ENCODE measurements around the gene CDH4. TPM values are rescaled to one million over a fixed set of nuclear protein-coding genes. Genes with fewer than 3 reads are reported as not detected.

Gene CDH4
- total RNA-seq, 1 donor from 2014 or later, result not detected

GRCh38 chr20:61442075-61442670 lies 190.1 kb downstream of the CDH4 start:
- ChIA-PET POLR2A (no interaction called here), CTCF (no interaction called here)
- no peaks in the 10 kb centered on the region for H3K36me3 Mint-ChIP-seq (ENCODE audit: low read depth)
- no peak overlapping the region for H3K4me3 Mint-ChIP-seq
- no peaks in the 10 kb centered on the region for H3K4me1 Mint-ChIP-seq
- no peaks in the 10 kb centered on the region for H3K9me3 Mint-ChIP-seq
- no peaks in the 10 kb centered on the region for H3K27me3 Mint-ChIP-seq
- ATAC-seq (ENCODE audit: low read depth) (no peak), DNase-seq (no peak)
- H3K27ac Mint-ChIP-seq, result no peak overlapping the region
- TF ChIP-seq CTCF (IDR thresholded peaks at IDR 0.05), result no peak
- intact Hi-C loops (cut with micrococcal nuclease), result no loop called here

GRCh38 chr20:61442718-61443117 lies 190.7 kb downstream of the CDH4 start:
- H3K4me1 Mint-ChIP-seq, result no peaks in the 10 kb centered on the region

GRCh38 chr20:61443443-61444126 lies 191.5 kb downstream of the CDH4 start:
- ATAC-seq (ENCODE audit: low read depth) (no peak), DNase-seq (no peak)
- no peaks in the 10 kb centered on the region for H3K27me3 Mint-ChIP-seq
- H3K36me3 Mint-ChIP-seq (ENCODE audit: low read depth), result no peaks in the 10 kb centered on the region
- ChIA-PET CTCF (no interaction called here), POLR2A (interaction anchor here (0.6 kb wide), 1 partner anchor 368 kb away, joined by 3 read pairs; no protein-coding TSS in a partner anchor)
- intact Hi-C loops (cut with micrococcal nuclease), result no loop called here
- no peak overlapping the region for H3K4me3 Mint-ChIP-seq
- H3K9me3 Mint-ChIP-seq, result peaks cover 3% of the 10 kb centered on the region
- no peaks in the 10 kb centered on the region for H3K4me1 Mint-ChIP-seq
- no peak overlapping the region for H3K27ac Mint-ChIP-seq
- TF ChIP-seq CTCF (IDR thresholded peaks at IDR 0.05), result no peak

More at GRCh38 chr20:61442718-61443117, 190.7 kb downstream of the CDH4 start:
- H3K4me3 Mint-ChIP-seq, result no peak overlapping the region
- H3K27me3 Mint-ChIP-seq, result no peaks in the 10 kb centered on the region
- no peak for ATAC-seq (ENCODE audit: low read depth)
- DNase-seq, result no peak
- no peak overlapping the region for H3K27ac Mint-ChIP-seq
- intact Hi-C loops (cut with micrococcal nuclease), result no loop called here
- no peaks in the 10 kb centered on the region for H3K9me3 Mint-ChIP-seq
- no peaks in the 10 kb centered on the region for H3K36me3 Mint-ChIP-seq (ENCODE audit: low read depth)
- no peak for TF ChIP-seq CTCF (IDR thresholded peaks at IDR 0.05)
- ChIA-PET POLR2A (no interaction called here), CTCF (no interaction called here)

- H3K36me3 Mint-ChIP-seq (ENCODE audit: low read depth), result no peaks in the 10 kb centered on the region
- H3K27me3 Mint-ChIP-seq, result no peaks in the 10 kb centered on the region
- TF ChIP-seq CTCF (IDR thresholded peaks at IDR 0.05), result no peak
- POLR2A ChIA-PET, result no interaction called here
- no peaks in the 10 kb centered on the region for H3K4me1 Mint-ChIP-seq
- DNase-seq, result no peak
- H3K27ac Mint-ChIP-seq, result no peak overlapping the region
- no peak overlapping the region for H3K4me3 Mint-ChIP-seq
- CTCF ChIA-PET, result no interaction called here
- intact Hi-C loops (cut with micrococcal nuclease), result no loop called here
- peaks cover 5% of the 10 kb centered on the region for H3K9me3 Mint-ChIP-seq
- ATAC-seq (ENCODE audit: low read depth), result no peak
Measured at GRCh38 chr20:61444637-61445036, 192.6 kb downstream of the CDH4 start.

GRCh38 chr20:61445138-61445537 lies 193.1 kb downstream of the CDH4 start:
- DNase-seq (no peak), ATAC-seq (ENCODE audit: low read depth) (no peak)
- no peak for TF ChIP-seq CTCF (IDR thresholded peaks at IDR 0.05)
- H3K36me3 Mint-ChIP-seq (ENCODE audit: low read depth), result no peaks in the 10 kb centered on the region
- H3K4me3 Mint-ChIP-seq, result no peak overlapping the region
- intact Hi-C loops (cut with micrococcal nuclease), result no loop called here
- no peaks in the 10 kb centered on the region for H3K4me1 Mint-ChIP-seq
- H3K9me3 Mint-ChIP-seq, result peaks cover 5% of the 10 kb centered on the region
- H3K27me3 Mint-ChIP-seq, result no peaks in the 10 kb centered on the region
- H3K27ac Mint-ChIP-seq, result no peak overlapping the region
- ChIA-PET CTCF (no interaction called here), POLR2A (no interaction called here)

All from activated B cell treated with CpG ODN at 0.5 μM for 24 hours (primary cell).